ENCODE data around the gene RTBDN.

Gene RTBDN

GRCh38 chr19:12793290-12794195 is 40.8 kb downstream of the RTBDN start:
- peak overlapping the region; percentile 99 for H3K4me3 ChIP-seq (ENCODE audit: low read length)
- peak; percentile 92 for DNase-seq (ENCODE audit: low read depth)

GRCh38 chr19:12792853-12793289 is 41.5 kb downstream of the RTBDN start:
- TF ChIP-seq CTCF (conservative IDR thresholded peaks at IDR 0.05; ENCODE audit: low read length), result no peak
- H3K4me3 ChIP-seq (ENCODE audit: low read length), result peak overlapping the region; percentile 99
- no peak for DNase-seq (ENCODE audit: low read depth)

More at GRCh38 chr19:12793290-12794195, 40.8 kb downstream of the RTBDN start:
- 0 out of 2 replicates have a peak, but pooled peaks have one; percentile 3 for TF ChIP-seq CTCF (conservative IDR thresholded peaks at IDR 0.05; ENCODE audit: low read length)

DNA sequence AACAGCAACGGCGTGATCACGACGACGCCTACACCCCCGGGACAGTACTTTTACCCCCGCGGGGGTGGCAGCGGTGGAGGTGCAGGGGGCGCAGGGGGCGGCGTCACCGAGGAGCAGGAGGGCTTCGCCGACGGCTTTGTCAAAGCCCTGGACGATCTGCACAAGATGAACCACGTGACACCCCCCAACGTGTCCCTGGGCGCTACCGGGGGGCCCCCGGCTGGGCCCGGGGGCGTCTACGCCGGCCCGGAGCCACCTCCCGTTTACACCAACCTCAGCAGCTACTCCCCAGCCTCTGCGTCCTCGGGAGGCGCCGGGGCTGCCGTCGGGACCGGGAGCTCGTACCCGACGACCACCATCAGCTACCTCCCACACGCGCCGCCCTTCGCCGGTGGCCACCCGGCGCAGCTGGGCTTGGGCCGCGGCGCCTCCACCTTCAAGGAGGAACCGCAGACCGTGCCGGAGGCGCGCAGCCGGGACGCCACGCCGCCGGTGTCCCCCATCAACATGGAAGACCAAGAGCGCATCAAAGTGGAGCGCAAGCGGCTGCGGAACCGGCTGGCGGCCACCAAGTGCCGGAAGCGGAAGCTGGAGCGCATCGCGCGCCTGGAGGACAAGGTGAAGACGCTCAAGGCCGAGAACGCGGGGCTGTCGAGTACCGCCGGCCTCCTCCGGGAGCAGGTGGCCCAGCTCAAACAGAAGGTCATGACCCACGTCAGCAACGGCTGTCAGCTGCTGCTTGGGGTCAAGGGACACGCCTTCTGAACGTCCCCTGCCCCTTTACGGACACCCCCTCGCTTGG is 42.1 kb downstream of the RTBDN start:
- peak; percentile 64 for DNase-seq (ENCODE audit: low read depth)
- peak overlapping the region; percentile 99 for H3K4me3 ChIP-seq (ENCODE audit: low read length)
- TF ChIP-seq CTCF (conservative IDR thresholded peaks at IDR 0.05; ENCODE audit: low read length), result no peak

- H3K4me3 ChIP-seq (ENCODE audit: low read length), result peak within 1 kb of the TSS; percentile 99
- peak; percentile 98 for DNase-seq (ENCODE audit: low read depth)
- no peak for TF ChIP-seq CTCF (conservative IDR thresholded peaks at IDR 0.05; ENCODE audit: low read length)
Measured at GRCh38 chr19:12791345-12792050, 42.9 kb downstream of the RTBDN start, which contains the start of gene JUNB. TSS of gene JUNB (plus strand) at chr19:12791486. CDS start at chr19:12791772, 286 bp downstream.

GRCh38 chr19:12790628-12791344 is 43.6 kb downstream of the RTBDN start:
- no peak for TF ChIP-seq CTCF (conservative IDR thresholded peaks at IDR 0.05; ENCODE audit: low read length)
- no peak for DNase-seq (ENCODE audit: low read depth)
- H3K4me3 ChIP-seq (ENCODE audit: low read length), result peak overlapping the region; percentile 99

DNA sequence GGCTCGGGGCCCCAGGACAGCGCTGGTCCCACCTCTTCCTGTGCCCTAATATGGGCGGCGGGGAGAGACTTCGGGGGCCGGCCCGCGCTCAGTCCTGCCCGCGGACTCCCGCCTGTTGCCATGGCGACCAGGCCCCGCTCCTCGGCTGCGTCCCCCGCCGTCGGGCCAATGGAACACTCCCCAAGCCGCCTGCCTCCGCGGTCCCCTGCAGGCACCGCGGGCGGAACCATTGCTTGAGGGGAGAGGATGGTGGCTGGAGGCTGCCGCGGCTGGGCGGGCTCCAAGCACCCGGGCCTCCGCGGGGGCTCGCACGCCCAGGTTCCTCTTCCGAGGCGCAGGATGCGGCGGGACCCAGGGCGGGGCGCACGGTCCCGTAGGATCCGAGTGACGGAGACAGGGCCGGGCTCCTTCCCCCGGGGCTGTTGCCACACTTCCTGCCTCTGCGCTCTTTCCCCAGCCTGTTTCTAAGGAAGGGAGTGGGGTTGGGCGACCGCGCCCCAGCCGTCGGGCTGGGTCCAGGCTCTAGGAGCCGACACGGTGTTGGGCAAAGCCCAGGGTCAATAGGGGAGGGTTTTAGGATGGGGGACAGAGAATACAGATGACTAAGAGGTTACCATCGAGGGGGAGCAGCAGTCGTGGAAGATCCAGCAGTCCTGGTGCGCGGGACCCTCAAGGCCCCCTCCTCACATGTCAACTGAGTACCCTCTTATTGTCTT is 44.3 kb downstream of the RTBDN start:
- peak overlapping the region; percentile 99 for H3K4me3 ChIP-seq (ENCODE audit: low read length)
- no peak for TF ChIP-seq CTCF (conservative IDR thresholded peaks at IDR 0.05; ENCODE audit: low read length)
- peak; percentile 97 for DNase-seq (ENCODE audit: low read depth)

Measured in AG10803 (cell line).